Muscle of leg (tissue), 11 donors: ENCODE data around the gene FKBP8. TPM values are rescaled to one million over a fixed set of nuclear protein-coding genes. Genes with fewer than 3 reads are reported as not detected.
A peak's percentile ranks its signal among the peaks of the same experiment; 100 is the strongest.

Source experiments
- DNase-seq: peaks from one replicate; pipeline ENCODE4 v3.0.0; 2013
- H3K27ac ChIP-seq: one replicate; pipeline ENCODE4 v1.5.1; 2013; ENCODE audit warnings: mild to moderate bottlenecking, low read length, control low read depth
- H3K27me3 ChIP-seq: one replicate; pipeline ENCODE4 v1.6.1; 2013; ENCODE audit warnings: low read length; ENCODE audit not compliant: control insufficient read depth, insufficient read depth
- H3K36me3 ChIP-seq: one replicate; pipeline ENCODE4 v1.6.1; 2013; ENCODE audit warnings: low read length; ENCODE audit not compliant: control insufficient read depth, insufficient read depth
- H3K4me1 ChIP-seq: one replicate; pipeline ENCODE4 v1.6.1; 2013; ENCODE audit warnings: low read length; ENCODE audit not compliant: control insufficient read depth, insufficient read depth
- H3K4me3 ChIP-seq: one replicate; pipeline ENCODE4 v1.5.1; 2013; ENCODE audit warnings: low read length, control low read depth
- H3K9me3 ChIP-seq: replicated peaks from 2 replicates; pipeline ENCODE4 v1.6.1; 2013; ENCODE audit warnings: low read depth, low read length; ENCODE audit not compliant: control insufficient read depth
- WGBS: methylation state at CpG from one replicate; pipeline ENCODE4 v1.1.5; 2013; ENCODE audit warnings: missing lambda C conversion rate; ENCODE audit not compliant: insufficient coverage; 5-methylcytosine and 5-hydroxymethylcytosine counted together
- polyA plus RNA-seq, 8 donors: library from polyadenylated mRNA; unstranded; fragments of 120-200 nt; gene quantifications; one replicate each; pipeline versions ENCODE4 v1.2.1 to v1.2.3, GENCODE V29; 2013; ENCODE audit warnings: inconsistent platforms in 1 of 8, low replicate concordance in 1 of 8; ENCODE audit not compliant: insufficient read length in 8 of 8, insufficient read depth in 1 of 8
- total RNA-seq: library from RNA; stranded (reverse); fragments of 120-200 nt; gene quantifications from one replicate; pipeline ENCODE4 v1.2.4, GENCODE V29; 2013

The FKBP8 gene
- total and polyA plus RNA-seq, 9 donors = 98.8 to 150 (median 136) TPM

- peaks cover 40% of the 10 kb centered on the region for H3K36me3 ChIP-seq
- no peak overlapping the region for H3K4me3 ChIP-seq
- peaks cover 22% of the 10 kb centered on the region for H3K4me1 ChIP-seq
- WGBS = 20% methylated on average over 14 of the region's 14 CpGs
- H3K27ac ChIP-seq = peak overlapping the region; percentile 92
- DNase-seq = peak; percentile 68
- no peaks in the 10 kb centered on the region for H3K9me3 ChIP-seq
- H3K27me3 ChIP-seq = no peaks in the 10 kb centered on the region
Observed at GRCh38 chr19:18562086-18562485, 18.7 kb upstream of the FKBP8 start.

GRCh38 chr19:18559685-18560084, 16.3 kb upstream of the FKBP8 start:
- Histone ChIP-seq H3K27ac (no peak overlapping the region), H3K4me1 (peaks cover 24% of the 10 kb centered on the region)
- no peak for DNase-seq

GRCh38 chr19:18558604-18559003, 15.2 kb upstream of the FKBP8 start:
- Histone ChIP-seq H3K27me3 (no peaks in the 10 kb centered on the region), H3K4me1 (peaks cover 24% of the 10 kb centered on the region), H3K4me3 (peak overlapping the region; percentile 96), H3K9me3 (no peaks in the 10 kb centered on the region), H3K36me3 (peaks cover 11% of the 10 kb centered on the region), H3K27ac (peak overlapping the region; percentile 97)
- no peak for DNase-seq
- WGBS = no CpG with 5 or more reads among the region's 3 CpGs

More at GRCh38 chr19:18559685-18560084, 16.3 kb upstream of the FKBP8 start:
- H3K27me3 ChIP-seq = no peaks in the 10 kb centered on the region
- no peak overlapping the region for H3K4me3 ChIP-seq
- WGBS = no CpG with 5 or more reads among the region's 5 CpGs
- H3K9me3 ChIP-seq = no peaks in the 10 kb centered on the region
- peaks cover 19% of the 10 kb centered on the region for H3K36me3 ChIP-seq

- H3K9me3 ChIP-seq = no peaks in the 10 kb centered on the region
- 10% methylated on average over 6 of the region's 11 CpGs for WGBS
- peak; percentile 37 for DNase-seq
Observed at GRCh38 chr19:18558202-18558555, 14.8 kb upstream of the FKBP8 start.

GRCh38 chr19:18557411-18558201, 14.2 kb upstream of the FKBP8 start, which contains the start of gene KXD1:
KXD1 (plus strand) TSS chr19:18557870; CDS start chr19:18562057, 4,187 bp downstream.
- H3K4me3 ChIP-seq = peak within 1 kb of the TSS; percentile 96
- under 1% methylated on average over 52 of the region's 58 CpGs for WGBS
- H3K36me3 ChIP-seq = peaks cover 5% of the 10 kb centered on the region
- H3K4me1 ChIP-seq = peaks cover 24% of the 10 kb centered on the region
- no peaks in the 10 kb centered on the region for H3K9me3 ChIP-seq
- DNase-seq = peak; percentile 100
- H3K27me3 ChIP-seq = no peaks in the 10 kb centered on the region
- H3K27ac ChIP-seq = peak within 1 kb of the TSS; percentile 97

More at GRCh38 chr19:18558202-18558555, 14.8 kb upstream of the FKBP8 start:
- Histone ChIP-seq H3K4me1 (peaks cover 24% of the 10 kb centered on the region), H3K4me3 (peak overlapping the region; percentile 96), H3K27ac (peak overlapping the region; percentile 97), H3K36me3 (peaks cover 10% of the 10 kb centered on the region), H3K27me3 (no peaks in the 10 kb centered on the region)

GRCh38 chr19:18551631-18552030, 8.3 kb upstream of the FKBP8 start:
- no peaks in the 10 kb centered on the region for H3K36me3 ChIP-seq
- H3K4me3 ChIP-seq = no peak overlapping the region
- no peaks in the 10 kb centered on the region for H3K4me1 ChIP-seq
- peaks cover 2% of the 10 kb centered on the region for H3K27me3 ChIP-seq
- H3K9me3 ChIP-seq = no peaks in the 10 kb centered on the region
- DNase-seq = no peak
- 62% methylated on average over 3 of the region's 6 CpGs for WGBS
- H3K27ac ChIP-seq = no peak overlapping the region

- WGBS = 0% methylated on average over 5 of the region's 12 CpGs
- peak overlapping the region; percentile 13 for H3K4me3 ChIP-seq
- no peak overlapping the region for H3K27ac ChIP-seq
- peaks cover 13% of the 10 kb centered on the region for H3K4me1 ChIP-seq
- DNase-seq = peak; percentile 66
- H3K27me3 ChIP-seq = no peaks in the 10 kb centered on the region
- no peaks in the 10 kb centered on the region for H3K9me3 ChIP-seq
- peaks cover 23% of the 10 kb centered on the region for H3K36me3 ChIP-seq
Observed at GRCh38 chr19:18543814-18544475, 572 bp upstream of the FKBP8 start.

- Histone ChIP-seq H3K27me3 (no peaks in the 10 kb centered on the region), H3K36me3 (peaks cover 31% of the 10 kb centered on the region), H3K27ac (peak overlapping the region; percentile 77), H3K4me1 (peaks cover 13% of the 10 kb centered on the region), H3K9me3 (no peaks in the 10 kb centered on the region), H3K4me3 (peak overlapping the region; percentile 68)
- no peak for DNase-seq
- 1% methylated on average over 5 of the region's 11 CpGs for WGBS
Observed at GRCh38 chr19:18541992-18542940, 1.1 kb downstream of the FKBP8 start.

- H3K27ac ChIP-seq = no peak overlapping the region
- DNase-seq = no peak
- WGBS = 80% methylated on average over 7 of the region's 21 CpGs
- H3K27me3 ChIP-seq = no peaks in the 10 kb centered on the region
- H3K4me1 ChIP-seq = peaks cover 13% of the 10 kb centered on the region
- peaks cover 40% of the 10 kb centered on the region for H3K36me3 ChIP-seq
- no peaks in the 10 kb centered on the region for H3K9me3 ChIP-seq
- no peak overlapping the region for H3K4me3 ChIP-seq
Observed at GRCh38 chr19:18541258-18541991, 1.9 kb downstream of the FKBP8 start.
